NCI-H460 (cell line): ENCODE data around the gene MFF. TPM values are rescaled to one million over a fixed set of nuclear protein-coding genes. Genes with fewer than 3 reads are reported as not detected.
A peak's percentile ranks its signal among the peaks of the same experiment; 100 is the strongest.
"Not testable (repeated sequence)": the region's sequence is repeated elsewhere in the genome, so short reads cannot be mapped to it uniquely, and the experiment has no call there.

Source experiments
- DNase-seq: peaks from one replicate; pipeline ENCODE4 v3.0.0-alpha.2; 2016; ENCODE audit warnings: low read depth; ENCODE audit errors: extremely low read depth
- total RNA-seq: library from RNA; depleted of rRNA; stranded (reverse); fragments of >200 nt; shearing (Covaris generic); gene quantifications from 2 replicates; pipeline ENCODE4 v1.2.3, GENCODE V29; 2014

MFF gene
- total RNA-seq, 1 experiment from 2014 or later = 785 TPM

DNA sequence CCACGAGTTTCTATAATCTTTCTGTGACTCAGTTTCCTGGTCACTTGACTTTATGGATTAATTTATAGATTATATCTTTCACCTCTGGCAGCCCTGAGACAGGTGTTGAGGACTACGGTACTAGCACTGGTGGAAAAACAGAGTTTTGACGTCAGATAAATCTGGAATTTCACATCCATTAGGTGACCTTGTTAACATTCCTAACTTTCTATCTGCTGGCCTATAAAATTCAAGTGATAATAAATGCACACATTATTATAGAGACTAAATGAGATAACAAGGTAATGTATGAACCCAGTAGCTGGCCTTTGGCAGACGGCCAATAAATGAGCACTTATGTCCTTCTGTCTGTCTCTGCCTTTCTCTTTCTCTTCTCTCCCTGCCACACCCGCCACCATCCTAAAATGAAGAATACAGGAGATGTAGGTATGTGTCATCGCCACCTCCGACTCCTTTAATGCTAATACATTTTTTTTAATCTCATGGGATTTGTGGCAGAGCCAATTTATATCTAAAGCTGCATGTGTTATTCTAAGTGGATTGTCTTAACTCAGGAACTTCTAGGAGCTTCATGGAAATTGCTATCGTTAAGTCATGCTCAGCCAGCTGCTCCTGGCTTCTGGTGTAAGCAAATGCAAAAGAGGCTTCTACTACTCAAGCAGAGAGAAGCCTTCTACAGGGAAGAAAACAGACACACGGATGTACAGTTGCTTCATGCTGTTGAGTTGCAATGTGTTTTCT lies 51.8 kb downstream of the MFF start:
- DNase-seq = peak; percentile 84

DNA sequence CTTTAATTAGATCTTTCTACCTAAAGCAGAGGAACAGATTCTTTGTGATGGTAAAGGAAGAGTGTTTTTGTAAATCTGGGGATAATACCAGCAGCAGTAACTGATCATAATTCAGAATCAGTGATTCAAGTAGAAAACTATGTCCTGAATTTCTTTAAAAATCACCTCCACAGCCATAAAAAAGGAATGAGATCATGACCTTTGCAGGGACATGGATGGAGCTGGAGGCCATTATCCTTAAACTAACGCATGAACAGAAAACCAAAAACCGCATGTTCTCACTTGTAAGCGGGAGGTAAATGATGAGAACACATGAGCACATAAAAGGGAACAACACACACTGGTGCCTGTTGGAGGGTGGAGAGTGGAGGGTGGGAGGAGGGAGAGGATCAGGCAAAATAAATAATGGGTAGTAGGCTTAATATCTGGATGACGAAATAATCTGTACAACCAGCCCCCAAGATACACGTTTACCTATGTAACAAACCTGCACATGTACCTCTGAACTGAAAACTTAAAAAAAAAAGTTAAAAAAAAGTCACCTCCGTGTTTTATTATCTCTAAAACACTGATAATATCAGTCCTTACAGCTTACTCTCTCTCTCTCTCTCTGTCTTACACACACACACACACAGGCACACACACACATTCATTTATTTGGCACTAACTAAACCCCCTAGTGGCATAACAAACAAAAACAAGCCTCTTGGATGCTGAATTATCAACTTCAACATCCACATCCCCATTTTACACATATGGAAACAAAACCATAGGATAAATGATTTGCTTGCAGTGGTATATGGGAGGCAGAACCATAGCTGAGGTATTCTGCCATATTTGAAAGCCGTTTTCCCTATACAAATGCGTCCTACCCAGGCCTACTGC lies 52.7 kb downstream of the MFF start:
- peak; percentile 81 for DNase-seq

DNA sequence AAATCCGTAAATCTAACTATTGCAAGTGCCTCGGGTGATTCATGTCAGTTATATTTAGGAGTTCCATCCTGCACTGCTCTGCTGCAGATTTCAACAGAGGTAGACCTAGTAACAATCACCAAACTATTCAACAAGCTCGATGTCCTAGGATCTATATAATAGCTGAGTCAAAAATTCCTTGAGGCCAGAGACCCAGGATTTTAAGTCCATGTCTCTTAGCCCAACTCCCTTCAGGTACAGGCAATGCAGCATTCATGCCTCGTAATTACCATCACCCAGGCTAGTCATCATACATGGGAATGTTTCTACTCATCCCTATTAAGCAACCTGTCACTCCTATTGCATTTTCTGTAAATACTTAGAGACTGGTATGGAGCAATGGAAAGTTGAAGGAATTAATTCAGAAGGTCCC lies 53.3 kb downstream of the MFF start:
- DNase-seq = peak; percentile 98

DNA sequence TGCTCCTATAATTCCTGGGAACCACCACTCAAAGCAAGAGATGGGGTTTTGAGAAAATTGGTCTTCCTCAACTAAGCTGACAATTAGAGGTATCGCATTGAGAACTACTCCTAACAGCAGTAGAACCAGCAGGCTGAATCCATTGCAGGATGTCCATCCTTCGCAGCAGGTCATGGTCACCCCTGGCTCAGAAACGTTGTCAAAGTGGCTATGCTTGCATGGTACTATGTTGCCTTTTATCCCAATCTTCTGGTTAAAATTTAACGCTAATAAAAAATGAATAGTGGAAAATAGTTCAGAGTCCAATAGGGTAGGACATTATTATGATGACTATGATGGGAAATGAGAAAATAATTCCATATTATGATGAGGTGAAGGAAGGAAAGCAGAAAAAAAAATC lies 54.0 kb downstream of the MFF start, which contains the start of gene TM4SF20:
TSS of gene TM4SF20 (minus strand) at position 212 of the 400 bp plus-strand sequence. CDS start at position 174, 38 bp downstream.
- DNase-seq = no peak

DNA sequence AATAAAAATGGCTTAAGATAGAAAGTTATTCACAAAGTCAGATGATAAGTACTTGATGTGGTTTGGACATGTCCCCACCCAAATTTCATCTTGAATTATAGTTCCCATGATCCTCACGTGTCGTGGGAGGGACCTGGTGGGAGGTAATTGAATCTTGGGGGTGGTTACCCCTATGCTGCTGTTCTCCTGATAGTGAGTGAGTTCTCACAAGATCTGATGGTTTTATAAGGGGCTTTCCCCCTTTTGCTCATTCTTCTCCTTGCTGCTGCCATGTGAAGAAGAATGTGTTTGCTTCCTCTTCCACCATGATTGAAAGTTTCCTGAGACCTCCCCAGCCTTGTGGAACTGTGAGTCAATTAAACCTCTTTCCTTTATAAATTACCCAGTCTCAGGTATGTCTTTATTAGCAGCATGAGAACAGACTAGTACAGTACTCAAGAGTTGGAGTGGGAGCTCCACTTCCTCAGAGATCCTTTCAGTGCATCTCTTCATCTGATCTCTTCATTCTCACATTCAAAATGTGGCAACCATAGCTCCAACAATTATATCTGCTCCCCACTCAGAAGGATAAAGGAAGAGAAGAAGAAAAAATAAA lies 57.3 kb downstream of the MFF start:
- DNase-seq = not testable (repeated sequence)

DNA sequence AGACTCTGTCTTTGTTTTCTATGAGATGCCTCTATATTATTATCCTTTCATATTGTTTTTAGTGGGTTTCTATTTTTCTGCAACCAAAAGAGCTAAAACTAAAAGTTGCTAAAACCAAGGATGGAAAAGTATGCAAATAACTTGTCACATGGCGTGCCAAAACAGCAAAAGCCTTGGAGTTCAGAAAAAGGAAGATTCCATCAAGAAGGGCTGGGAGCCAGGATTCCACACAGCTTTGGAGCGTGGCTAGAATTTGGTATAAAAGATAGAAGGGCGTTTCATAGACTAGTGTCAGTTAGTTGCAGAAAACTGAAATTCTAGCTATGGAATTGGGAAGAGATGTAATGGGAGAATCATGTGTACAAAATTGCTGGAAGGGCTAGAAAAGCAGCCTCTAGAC lies 58.6 kb downstream of the MFF start:
- DNase-seq = no peak

DNA sequence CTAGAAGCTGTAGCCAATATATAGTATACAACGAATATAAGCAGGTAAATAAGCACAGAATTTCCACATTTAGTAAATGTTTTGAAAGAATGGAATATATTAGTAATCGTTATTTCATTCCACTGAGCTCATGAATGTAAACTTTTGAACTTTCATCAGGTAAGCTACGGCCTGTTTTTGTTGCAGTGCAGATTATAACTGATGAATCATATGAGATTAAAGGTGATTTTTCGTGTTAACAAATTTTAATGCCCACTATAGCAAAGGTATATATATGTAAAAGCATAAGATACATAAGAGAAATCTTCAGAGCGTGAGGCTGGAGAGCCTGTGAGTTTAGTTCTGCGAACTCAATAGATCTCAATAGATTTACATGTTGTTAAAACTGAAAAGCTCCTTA lies 61.6 kb downstream of the MFF start:
- DNase-seq = no peak

DNA sequence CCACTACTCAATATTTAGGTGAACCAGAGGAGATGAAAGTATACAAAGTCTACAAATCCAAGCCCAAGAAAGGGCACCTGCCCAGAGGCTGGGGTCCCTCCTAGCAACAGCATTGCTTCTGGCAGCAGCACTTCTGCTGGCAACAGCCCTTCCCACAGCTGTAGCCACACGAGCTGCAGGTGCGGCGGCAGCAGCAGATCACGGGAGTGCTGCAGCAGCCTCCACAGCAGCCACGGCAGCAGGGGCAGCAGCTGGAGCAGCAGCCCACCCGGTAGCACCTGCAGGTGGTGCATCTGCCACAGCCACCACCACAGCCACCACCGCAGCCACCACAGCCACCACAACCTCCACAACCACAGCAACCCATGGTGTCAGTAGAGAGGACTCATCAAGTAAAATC lies 62.5 kb downstream of the MFF start, which contains the start of gene SCYGR1:
TSS of gene SCYGR1 (minus strand) at position 367 of the 400 bp plus-strand sequence. CDS start at position 367, 0 bp downstream.
- not testable (repeated sequence) for DNase-seq

DNA sequence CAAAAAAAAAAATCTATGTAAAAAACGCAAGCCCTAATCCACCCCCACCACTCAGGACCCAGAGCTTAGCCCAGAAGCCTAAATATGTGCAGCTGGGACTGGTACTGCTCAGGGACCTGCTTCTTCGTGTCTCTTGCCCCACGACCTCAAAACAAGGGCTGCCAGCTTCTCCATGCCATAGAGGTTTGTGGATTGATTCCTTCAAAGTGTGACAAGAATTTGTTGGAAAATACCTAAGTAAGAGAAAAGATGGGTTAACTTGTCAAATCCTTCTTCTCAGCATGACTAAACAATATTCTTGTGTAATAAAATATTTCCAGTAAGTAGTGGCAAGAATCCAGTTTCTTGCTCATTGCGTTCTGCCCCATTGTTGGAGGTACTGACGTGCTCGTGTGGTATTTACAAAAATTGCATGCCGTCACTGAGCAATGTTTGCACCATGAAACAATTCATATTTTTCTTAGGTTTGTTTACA lies 63.5 kb downstream of the MFF start:
- DNase-seq = peak; percentile 100

DNA sequence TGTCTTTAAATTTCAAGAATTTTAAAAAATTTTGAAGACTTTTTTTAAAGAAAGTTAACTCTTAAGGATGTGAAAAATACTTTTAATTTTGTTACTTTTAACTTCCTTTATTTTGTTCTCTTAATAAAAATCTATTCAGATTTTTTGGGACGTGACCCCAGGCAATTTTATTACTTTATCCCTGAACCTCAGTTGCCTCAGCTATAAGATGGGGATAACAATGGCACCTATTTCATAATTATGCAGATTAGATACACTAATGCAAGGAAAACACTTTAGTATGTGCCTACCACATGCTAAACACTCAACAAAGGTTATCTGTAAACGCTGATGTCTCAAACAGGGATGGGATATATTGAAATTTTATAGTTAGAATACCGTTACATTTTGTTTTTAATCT lies 64.2 kb downstream of the MFF start:
- DNase-seq = no peak

DNA sequence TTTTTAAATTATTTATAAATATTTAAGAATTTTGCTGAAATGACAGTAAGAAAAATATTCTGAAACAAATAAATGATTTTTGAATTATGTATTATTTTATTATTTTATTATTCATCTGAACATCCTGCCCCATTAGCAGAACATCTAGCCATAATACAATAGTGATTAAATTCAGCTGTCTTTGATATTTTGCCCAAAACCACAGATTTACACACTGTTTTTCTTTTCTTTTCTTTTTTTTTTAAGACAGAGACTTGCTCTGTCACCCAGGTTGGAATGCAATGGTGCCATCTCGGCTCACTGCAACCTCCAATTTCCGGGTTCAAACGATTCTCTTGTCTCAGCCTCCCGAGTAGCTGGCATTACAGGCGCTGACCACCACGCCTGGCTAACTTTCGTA lies 64.6 kb downstream of the MFF start:
- no peak for DNase-seq

DNA sequence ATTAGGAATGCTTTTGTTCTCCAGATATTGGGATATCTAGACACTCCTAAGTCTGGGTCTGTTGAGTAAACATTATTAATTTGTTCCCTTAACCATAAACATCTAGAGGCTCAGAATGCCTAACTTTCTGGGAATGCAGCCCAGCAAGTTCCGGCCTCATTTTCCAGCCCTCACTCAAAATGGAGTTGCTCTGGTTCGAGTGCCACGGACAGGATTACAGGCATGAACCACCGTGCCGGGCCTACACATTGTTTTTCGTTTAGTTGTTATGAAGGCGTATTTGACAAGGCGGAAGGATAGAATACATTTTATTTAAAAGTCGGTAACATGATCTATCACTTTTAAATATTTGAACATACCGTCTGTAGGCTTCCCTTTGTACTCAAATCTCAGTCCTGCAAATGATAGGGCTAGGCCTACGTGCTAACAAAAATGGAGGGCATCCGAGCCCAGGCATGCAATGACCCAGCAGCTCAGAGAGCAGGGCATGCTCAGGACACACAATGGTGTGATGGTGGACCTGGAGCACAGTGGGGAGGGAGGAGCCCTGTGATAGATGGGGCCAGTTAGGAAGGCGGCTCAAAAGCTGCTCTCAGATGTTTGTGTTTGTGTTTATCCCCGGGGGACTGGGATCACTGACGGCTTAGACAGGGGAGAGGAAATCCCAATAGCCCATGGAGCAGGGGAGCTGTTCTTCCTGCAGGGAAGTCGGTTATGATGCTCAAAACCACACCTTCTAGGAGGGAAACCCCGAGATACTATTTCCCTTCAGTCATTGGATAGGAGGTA lies 65.6 kb downstream of the MFF start:
- no peak for DNase-seq

DNA sequence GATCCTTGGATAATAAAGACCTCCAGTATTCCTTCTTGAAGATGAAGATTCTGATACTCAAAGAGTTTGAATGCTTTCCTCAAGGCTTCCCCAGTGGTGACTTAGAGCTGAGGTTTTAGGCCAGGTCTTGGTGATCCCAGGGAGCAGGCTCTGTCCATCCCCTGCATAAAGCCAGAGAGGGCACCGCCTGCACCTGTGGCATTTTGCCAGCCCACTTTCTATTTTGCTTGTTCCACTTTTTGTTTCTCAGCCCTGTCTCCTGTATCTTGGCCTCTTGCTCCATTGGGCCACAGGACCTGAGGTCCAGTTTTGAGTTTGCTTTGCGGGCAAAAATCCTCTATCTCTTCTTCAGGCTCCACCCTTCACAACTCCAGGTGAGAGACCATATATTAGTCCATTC lies 69.3 kb downstream of the MFF start:
- no peak for DNase-seq

DNA sequence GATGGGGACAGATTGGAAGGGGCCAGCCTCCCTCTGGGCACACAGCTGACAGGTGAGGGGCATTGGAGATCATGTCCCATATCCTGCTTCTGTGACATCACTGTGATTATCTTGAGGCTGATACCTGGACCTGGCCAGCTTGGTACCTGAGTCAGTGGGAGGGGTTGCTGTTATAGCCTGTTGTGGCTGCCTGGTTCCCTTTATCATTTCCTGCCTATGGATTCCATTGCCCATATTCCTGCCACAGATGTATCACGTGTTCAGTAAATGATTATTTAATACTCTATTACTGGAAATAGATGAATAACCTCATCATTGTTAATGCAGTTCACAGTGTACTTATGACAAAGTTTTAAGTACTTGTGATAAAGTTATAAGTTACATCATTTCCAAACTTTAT lies 70.5 kb downstream of the MFF start:
- DNase-seq = no peak

DNA sequence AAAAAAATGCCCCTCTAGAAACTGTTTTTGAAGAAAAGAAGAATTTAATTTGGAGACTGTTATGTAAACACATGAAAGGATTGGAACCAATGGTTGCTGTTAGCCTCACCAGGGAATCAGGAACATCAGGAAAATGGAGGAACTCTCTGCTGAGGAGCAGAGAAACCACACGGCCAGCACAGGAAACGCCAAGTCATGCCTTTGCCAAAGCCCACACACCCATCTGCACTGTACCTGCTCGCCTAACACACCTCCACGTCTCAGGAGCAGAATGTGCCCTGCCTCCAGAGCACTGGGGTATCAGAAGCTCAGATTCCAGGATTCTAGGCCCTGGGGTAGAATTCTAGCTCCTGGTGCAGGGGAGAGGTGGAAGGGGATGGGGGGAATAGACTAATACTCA lies 72.5 kb downstream of the MFF start:
- DNase-seq = no peak

DNA sequence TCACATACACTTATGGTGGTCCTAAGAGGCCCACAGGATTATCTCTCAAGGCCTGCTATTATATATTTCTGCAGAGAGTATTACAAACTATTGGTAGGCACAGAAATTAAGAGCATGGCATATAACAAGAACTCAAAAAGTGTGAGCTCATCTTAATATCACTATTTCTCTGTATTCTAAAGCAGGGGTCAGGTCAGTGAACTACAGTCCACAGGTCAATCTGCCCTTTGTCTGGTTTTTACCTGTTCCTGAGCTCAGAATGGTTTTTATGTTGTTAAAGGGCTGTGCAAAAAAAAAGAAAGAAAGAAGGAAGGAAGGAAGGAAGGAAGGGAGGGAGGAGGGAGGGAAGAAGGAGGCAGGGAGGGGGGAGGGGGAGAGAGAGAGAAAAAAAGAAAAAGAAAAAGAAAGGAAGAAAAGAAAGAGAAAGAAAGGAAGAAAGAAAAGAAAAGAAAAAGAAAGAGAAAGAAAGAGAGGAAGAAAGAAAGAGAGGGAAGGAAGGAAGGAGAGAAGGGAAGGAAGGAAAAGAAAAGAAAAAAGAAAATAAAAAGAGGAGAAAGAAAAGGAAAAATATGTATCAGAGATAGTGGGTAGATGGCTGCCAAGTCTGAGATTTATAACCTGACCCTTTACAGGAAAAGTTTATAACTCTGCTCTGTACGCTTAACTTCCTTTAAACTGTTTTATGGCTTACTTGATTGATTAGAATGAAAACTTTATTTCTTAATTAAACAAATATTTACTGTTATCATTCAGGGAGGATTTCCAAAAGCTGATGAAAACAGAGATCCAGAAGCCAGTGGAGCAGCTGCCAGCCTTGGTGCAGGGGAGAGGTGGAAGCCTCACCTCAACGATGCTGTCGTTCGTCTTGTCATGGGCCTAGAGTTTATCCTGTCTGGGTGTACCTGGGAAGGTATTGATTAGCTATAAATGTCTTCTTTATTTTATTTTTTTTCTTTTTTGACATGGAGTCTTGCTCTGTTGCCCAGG lies 73.9 kb downstream of the MFF start:
- DNase-seq = no peak

DNA sequence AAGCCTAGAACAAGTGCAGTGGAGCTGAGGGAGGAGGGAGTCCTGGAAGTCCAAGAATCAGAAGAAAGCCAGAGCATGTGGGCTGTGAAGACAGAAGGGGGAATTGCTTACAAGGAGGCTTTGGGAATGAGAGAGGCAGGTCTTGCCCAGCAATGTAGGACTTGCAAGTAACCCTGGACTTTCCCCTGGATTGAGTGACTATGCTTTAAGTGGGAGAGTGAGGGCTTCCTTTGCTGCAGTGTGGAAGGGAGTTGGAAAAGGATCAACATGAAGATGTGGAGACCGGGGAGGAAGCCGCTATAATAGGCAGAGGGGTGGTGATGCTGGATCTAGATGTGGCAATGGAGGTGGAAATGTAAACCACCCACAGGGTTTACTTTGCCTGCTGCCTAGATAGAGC lies 76.5 kb downstream of the MFF start:
- no peak for DNase-seq

DNA sequence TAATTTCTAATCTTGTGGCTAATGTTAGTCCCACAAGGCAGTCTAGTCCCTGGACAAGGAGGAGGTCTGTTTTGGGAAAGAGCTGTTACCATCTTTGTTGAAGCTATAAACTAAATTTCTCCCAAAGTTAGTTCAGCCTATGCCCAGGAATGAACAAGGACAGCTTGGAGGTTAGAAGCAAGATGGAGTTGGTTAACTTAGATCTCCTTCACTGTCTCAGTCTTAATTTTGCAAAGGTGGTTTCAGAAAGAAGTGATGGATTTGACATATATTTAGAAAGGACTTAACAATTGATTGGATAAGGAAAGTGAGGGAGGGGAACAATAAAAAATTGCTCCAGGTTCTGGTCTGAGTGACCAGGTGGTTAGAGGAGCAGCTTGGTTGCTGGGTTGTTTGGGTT lies 77.3 kb downstream of the MFF start:
- no peak for DNase-seq

DNA sequence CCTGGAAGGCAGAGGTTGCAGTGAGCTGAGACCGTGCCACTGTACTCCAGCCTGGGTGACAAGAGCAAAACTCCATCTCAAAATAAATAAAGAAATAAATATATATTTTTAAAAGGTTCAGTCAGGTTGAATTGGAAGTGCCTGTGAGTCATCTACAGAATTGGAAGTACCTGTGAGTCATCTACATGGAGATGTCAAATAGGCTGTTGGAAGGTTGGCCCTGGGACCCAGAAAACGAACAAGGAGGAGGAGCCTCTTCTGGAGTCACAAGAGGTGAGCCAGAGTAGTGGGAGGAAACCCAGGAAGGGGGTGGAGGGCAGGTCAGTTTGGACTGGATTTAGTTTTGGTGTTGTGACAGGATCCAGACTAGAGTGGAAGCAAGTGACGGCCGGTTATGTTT lies 77.9 kb downstream of the MFF start:
- DNase-seq = no peak
